Measurements from ENCODE around the gene STAC3. TPM values are rescaled to one million over a fixed set of nuclear protein-coding genes. Genes with fewer than 3 reads are reported as not detected.
A peak's percentile ranks its signal among the peaks of the same experiment; 100 is the strongest.

STAC3 gene
- total and polyA plus RNA-seq, 9 of the 15 experiments (the other 6 are each of a cell fraction or from before 2014, with no cell fraction given), result 0.45 to 6.4 (median 3.3) TPM

- no peak for TF ChIP-seq E2F1 (CRISPR knock-in tag; IDR thresholded peaks at IDR 0.05)
- TF ChIP-seq ZBTB7A (IDR thresholded peaks at IDR 0.05; ENCODE audit: borderline replicate concordance, control insufficient read depth, low read depth, low read length), result no peak
- TF ChIP-seq REST (IDR thresholded peaks at IDR 0.05; ENCODE audit: borderline replicate concordance), result peak; percentile 65
- TF ChIP-seq REST (CRISPR knock-in tag; IDR thresholded peaks at IDR 0.05; ENCODE audit: low read depth), result no peak
- peak; percentile 32; the same call in 1 of the 2 replicates for TF ChIP-seq POLR2G (IDR thresholded peaks at IDR 0.05; ENCODE audit: low read depth, low read length)
Measured at GRCh38 chr12:57254506-57255280, 3.7 kb upstream of the STAC3 start (continued).
